HepG2 (cell line): ENCODE results near the gene TUBB4B. TPM values are rescaled to one million over a fixed set of nuclear protein-coding genes. Genes with fewer than 3 reads are reported as not detected.

Experiments
- AKAP8 ChIP-seq: sonication (generic); formaldehyde crosslinking; IDR thresholded peaks from 2 replicates; pipeline ENCODE4 v1.5.1; 2020; ENCODE audit warnings: mild to moderate bottlenecking, missing genetic modification reagents
- BRF2 ChIP-seq: sonication (generic); formaldehyde crosslinking; IDR thresholded peaks from 2 replicates; pipeline ENCODE4 v1.8.1; 2022; ENCODE audit warnings: mild to moderate bottlenecking, missing genetic modification reagents
- GMEB1 ChIP-seq: sonication (generic); formaldehyde crosslinking; IDR thresholded peaks from 2 replicates; pipeline ENCODE4 v1.5.1; 2020; ENCODE audit warnings: missing genetic modification reagents, mild to moderate bottlenecking, borderline replicate concordance
- GMEB2 ChIP-seq: IDR thresholded peaks from 2 replicates; pipeline ENCODE4 v1.6.1; 2016; ENCODE audit warnings: missing biosample characterization, missing genetic modification reagents, low read depth
- IRF9 ChIP-seq: sonication (generic); formaldehyde crosslinking; IDR thresholded peaks from 2 replicates; pipeline ENCODE4 v1.8.0; 2022; ENCODE audit warnings: missing genetic modification reagents, mild to moderate bottlenecking, borderline replicate concordance
- KDM2A ChIP-seq: sonication (generic); formaldehyde crosslinking; IDR thresholded peaks from 2 replicates; pipeline ENCODE4 v1.4.0; 2020; ENCODE audit warnings: low read depth, missing genetic modification reagents, borderline replicate concordance
- KLF15 ChIP-seq: sonication (generic); formaldehyde crosslinking; IDR thresholded peaks from 2 replicates; pipeline ENCODE4 v1.8.1; 2023; ENCODE audit warnings: borderline replicate concordance, mild to moderate bottlenecking, inconsistent platforms, missing genetic modification reagents, mixed read lengths
- MEF2D ChIP-seq: sonication (generic); formaldehyde crosslinking; IDR thresholded peaks from 2 replicates; pipeline ENCODE4 v1.5.1; 2020; ENCODE audit warnings: mild to moderate bottlenecking, missing genetic modification reagents
- PHB2 ChIP-seq: fragments of 450-650 bp; IDR thresholded peaks from 2 replicates; pipeline ENCODE4 v1.6.1; 2018; ENCODE audit not compliant: partially characterized antibody
- RBM22 ChIP-seq: fragments of 200-400 bp; formaldehyde crosslinking; optimal IDR thresholded peaks from 2 replicates; pipeline ENCODE3; 2017; ENCODE audit warnings: mild to moderate bottlenecking, low read length, moderate library complexity
- SETDB1 ChIP-seq: sonication (generic); formaldehyde crosslinking; IDR thresholded peaks from 2 replicates; pipeline ENCODE4 v1.5.1; 2020; ENCODE audit warnings: missing genetic modification reagents, mild to moderate bottlenecking, borderline replicate concordance
- SMC3 ChIP-seq: IDR thresholded peaks from 2 replicates; pipeline ENCODE4 v1.6.1; 2011; ENCODE audit warnings: low read length, improper control_type of control experiment
- TBX2 ChIP-seq: sonication (generic); formaldehyde crosslinking; IDR thresholded peaks from 2 replicates; pipeline ENCODE4 v1.5.0; 2020; ENCODE audit warnings: missing genetic modification reagents, mild to moderate bottlenecking, borderline replicate concordance
- TFDP2 ChIP-seq: sonication (generic); formaldehyde crosslinking; IDR thresholded peaks from 2 replicates; pipeline ENCODE4 v1.4.0; 2020; ENCODE audit warnings: missing genetic modification reagents
- ZBTB33 ChIP-seq: sonication (generic); formaldehyde crosslinking; IDR thresholded peaks from 2 replicates; pipeline ENCODE4 v1.4.0; 2020; ENCODE audit warnings: missing genetic modification reagents
- ZIK1 ChIP-seq: sonication (generic); formaldehyde crosslinking; IDR thresholded peaks from 2 replicates; pipeline ENCODE4 v1.5.0; 2020; ENCODE audit warnings: mild to moderate bottlenecking, low read depth, missing genetic modification reagents, borderline replicate concordance
- ZNF598 ChIP-seq: sonication (generic); formaldehyde crosslinking; IDR thresholded peaks from 2 replicates; pipeline ENCODE4 v1.5.1; 2020; ENCODE audit warnings: mild to moderate bottlenecking, missing genetic modification reagents, borderline replicate concordance
- ZNF670 ChIP-seq: sonication (generic); formaldehyde crosslinking; IDR thresholded peaks from 2 replicates; pipeline ENCODE4 v1.8.0; 2022; ENCODE audit warnings: mild to moderate bottlenecking, missing genetic modification reagents, borderline replicate concordance
- ZNF841 ChIP-seq: sonication (generic); formaldehyde crosslinking; IDR thresholded peaks from 2 replicates; pipeline ENCODE4 v1.8.1; 2023; ENCODE audit warnings: missing genetic modification reagents, borderline replicate concordance
- polyA plus RNA-seq, 8 experiments: library from polyadenylated mRNA; depleted of rRNA in 3 of 8; stranded (reverse) in 7 of 8; unstranded in 1 of 8; fragments of >200 nt; fragmentation: Illumina TruSeq in 4 of 8; extraction: Trizol in 4 of 8; gene quantifications; 2 replicates each; pipeline versions ENCODE4 v1.2.1 to v1.2.3, GENCODE V29; 2011 to 2016; ENCODE audit warnings: low read depth in 4 of 8, missing spikeins in 1 of 8, mixed read lengths in 1 of 8; ENCODE audit not compliant: insufficient read depth in 1 of 8
- total RNA-seq, 5 experiments: library from RNA; depleted of rRNA; stranded (reverse); fragments of >200 nt; fragmentation: Illumina TruSeq; extraction: Trizol; gene quantifications; 2 replicates each; pipeline ENCODE4 v1.2.3, GENCODE V29; 2016; ENCODE audit warnings: low read depth in 1 of 5

The TUBB4B gene
- total and polyA plus RNA-seq, 2 of the 13 experiments (the other 11 are each of a cell fraction or from before 2014, with no cell fraction given) = 182 to 412 TPM

- TF ChIP-seq ZNF598 (CRISPR knock-in tag) (peak; percentile 75; the same call in 1 of the 2 replicates), GMEB1 (CRISPR knock-in tag) (0 out of 2 replicates have a peak, but pooled peaks have one; percentile 19), ZNF841 (CRISPR knock-in tag) (no peak), TBX2 (peak; percentile 35; the same call in 1 of the 2 replicates), ZBTB33 (CRISPR knock-in tag) (0 out of 2 replicates have a peak, but pooled peaks have one; percentile 6), GMEB2 (CRISPR knock-in tag) (no peak), BRF2 (no peak), MEF2D (CRISPR knock-in tag) (0 out of 2 replicates have a peak, but pooled peaks have one; percentile 28), PHB2 (no peak), SMC3 (peak; percentile 61), KDM2A (CRISPR knock-in tag) (peak; percentile 77; the same call in 1 of the 2 replicates), AKAP8 (CRISPR knock-in tag) (peak; percentile 98), RBM22 (peak; percentile 47), SETDB1 (CRISPR knock-in tag) (no peak), TFDP2 (no peak), KLF15 (no peak), IRF9 (CRISPR knock-in tag) (0 out of 2 replicates have a peak, but pooled peaks have one; percentile 13), ZNF670 (CRISPR knock-in tag) (no peak), ZIK1 (CRISPR knock-in tag) (0 out of 2 replicates have a peak, but pooled peaks have one; percentile 41)
These were observed 13.8 kb upstream of the TUBB4B start, which contains the start of gene RNF224 (continued) for GRCh38 chr9:137227054-137227852.
